T47D (cell line): ENCODE data around the gene PDGFD.

Source experiments
- DNase-seq, 2 experiments: peaks; one replicate each; pipeline versions ENCODE4 v3.0.0 to v3.0.0-alpha.2; 2011 to 2012; ENCODE audit warnings: low read depth in 1 of 2, low spot score in 1 of 2
- JUND ChIP-seq: IDR thresholded peaks from 2 replicates; pipeline ENCODE4 v1.6.1; 2012; ENCODE audit warnings: low read depth
- in situ Hi-C: cut with HindIII; loops from 2 replicates; pipeline ENCODE4 v1.10.0; 2016; ENCODE audit warnings: low sequenced_read_pairs, low pct_unique_long_range_greater_than_20kb

Gene PDGFD

DNA sequence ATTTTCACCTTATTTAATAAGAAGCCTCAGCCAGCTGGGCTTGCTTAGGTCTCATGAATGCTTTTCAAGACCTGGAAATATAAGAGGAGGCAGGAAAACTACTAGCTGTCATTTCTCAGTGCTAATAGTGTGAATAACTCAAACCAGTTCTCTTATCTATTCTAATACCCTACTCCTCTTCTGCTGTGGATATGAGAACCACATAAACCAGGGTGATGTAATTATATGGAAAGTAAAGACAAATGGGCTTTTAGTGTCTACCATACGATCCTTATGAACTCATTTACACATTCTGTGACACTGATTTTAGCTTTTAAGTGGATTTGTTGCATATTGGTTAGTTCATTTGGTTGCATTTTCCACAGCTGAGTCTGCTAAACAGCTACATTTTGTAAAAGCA lies 8.6 kb downstream of the PDGFD start:
- in situ Hi-C loops = no loop called here
- DNase-seq = no peak
- no peak for TF ChIP-seq JUND

DNA sequence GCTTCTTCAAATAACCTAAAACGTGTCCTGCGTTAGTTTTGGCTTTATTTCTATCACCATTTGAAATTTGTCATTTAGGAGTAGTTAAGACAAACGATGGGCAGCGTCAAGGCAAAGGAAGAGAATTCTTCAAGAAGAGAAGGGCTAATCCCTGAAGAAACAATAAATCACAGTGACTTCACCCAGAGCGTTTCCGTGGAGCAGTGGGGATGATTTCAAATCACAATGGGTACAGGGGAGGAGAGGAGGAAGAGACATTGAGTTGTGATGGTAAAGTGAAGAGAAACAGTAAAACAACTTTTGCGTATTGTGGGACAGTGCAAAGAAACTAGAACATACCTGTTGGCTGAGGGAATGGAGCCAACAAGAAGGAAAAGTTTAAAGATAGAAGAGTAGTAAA lies 9.7 kb downstream of the PDGFD start:
- no peak for TF ChIP-seq JUND
- DNase-seq = no peak

DNA sequence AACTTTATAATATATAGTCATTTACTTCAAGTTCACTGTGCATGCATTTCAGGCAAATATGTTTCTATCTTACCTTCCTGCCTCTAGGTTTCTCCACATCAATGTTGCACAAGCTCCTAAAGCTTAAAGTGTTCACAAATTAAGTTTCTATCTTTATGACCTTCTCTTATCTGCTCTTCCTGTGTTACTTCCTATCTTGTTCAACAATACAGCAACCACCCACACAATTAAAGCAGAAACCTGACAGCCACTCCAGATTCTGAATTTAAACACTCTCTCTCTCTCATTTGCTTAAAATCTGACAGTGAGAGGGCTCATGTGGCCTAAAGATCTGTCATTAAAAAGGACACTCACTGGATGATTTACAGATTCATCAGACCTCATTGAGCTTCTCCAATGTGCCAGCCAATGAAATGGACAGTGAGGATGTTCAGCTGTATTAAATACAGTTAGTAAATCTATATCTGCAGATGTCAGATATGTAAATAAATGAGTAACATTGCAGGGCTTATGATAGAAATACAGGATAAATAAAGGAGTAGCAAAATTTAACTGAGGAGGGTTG lies 10.9 kb downstream of the PDGFD start:
- in situ Hi-C loops = no loop called here
- no peak for DNase-seq
- no peak for TF ChIP-seq JUND

More for the DNA sequence above, 9.7 kb downstream of the PDGFD start:
- in situ Hi-C loops = no loop called here

DNA sequence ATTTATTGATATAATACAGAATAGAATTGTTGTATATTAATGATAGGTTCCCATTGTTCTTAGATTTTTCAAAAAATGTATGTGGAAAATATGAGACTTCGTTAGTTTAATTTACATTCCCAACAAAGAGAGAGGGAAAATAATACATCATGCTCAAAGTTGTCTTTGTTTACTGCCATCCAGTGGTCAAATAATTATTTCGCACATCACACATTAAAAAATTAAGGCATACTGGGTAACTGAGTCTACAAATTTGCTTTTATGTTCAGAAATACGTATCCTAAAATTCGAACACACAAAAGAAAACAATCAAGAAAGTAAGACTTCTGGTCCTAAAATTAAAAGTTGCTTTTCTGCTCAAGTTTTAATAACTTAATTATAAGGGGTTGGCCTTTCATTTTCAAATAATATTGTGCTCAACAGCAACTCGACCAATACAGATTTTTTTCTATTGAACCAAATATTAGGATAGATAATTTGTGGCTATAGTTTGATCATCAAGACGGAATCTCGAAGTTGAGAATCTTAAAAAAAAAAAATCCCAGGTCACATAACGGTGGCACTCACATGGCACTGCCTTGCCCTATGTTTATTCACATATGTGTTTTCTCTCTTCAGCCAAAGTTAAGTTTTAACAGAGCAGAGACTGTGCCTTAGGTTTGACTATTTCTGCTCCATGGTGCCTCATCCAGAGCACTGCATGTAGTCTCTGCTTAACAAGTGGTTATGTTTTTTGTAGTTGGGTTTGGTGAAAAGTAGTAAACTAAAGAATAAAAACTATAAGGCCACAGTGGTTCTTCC lies 12.3 kb downstream of the PDGFD start:
- in situ Hi-C loops = no loop called here
- TF ChIP-seq JUND = no peak
- peak in 1 of 2 experiments; percentile 45 for DNase-seq

DNA sequence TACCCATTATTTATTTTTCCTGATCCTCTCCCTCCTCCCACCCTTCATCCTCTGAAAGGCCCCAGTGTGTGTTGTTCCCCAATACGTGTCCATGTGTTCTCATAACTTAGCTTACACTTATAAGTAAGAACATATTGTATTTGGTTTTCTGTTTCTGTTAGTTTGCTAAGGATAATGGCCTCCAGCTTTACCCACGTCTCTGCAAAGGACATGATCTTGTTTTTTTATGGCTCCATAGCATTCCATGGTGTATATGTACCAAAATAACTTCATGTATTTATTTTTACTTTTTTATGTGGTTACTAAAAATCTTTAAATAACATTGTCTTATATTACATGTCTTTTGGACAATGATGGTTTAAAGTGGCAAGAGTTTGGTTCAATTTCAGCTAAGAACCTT lies 15.2 kb downstream of the PDGFD start:
- in situ Hi-C loops = no loop called here
- TF ChIP-seq JUND = no peak
- DNase-seq = no peak

DNA sequence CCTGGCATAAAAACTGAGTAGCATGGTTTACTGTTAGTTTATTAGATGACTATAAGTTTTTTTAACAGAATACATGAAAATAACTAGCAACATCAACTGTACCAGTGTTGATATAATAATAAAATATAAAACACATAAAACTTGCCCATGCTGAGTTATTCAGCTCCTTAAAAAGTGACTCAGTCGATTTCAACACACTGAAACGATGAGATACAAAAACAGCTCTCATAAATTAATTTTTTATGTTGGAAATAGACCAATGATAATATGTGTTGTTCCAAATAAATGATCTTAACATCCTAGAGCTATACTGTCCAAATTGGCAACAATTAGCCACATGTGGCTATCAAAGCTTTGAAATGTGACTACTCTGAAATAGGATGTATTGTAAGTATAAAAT lies 15.9 kb downstream of the PDGFD start:
- no peak for TF ChIP-seq JUND
- DNase-seq = no peak
- in situ Hi-C loops = no loop called here

DNA sequence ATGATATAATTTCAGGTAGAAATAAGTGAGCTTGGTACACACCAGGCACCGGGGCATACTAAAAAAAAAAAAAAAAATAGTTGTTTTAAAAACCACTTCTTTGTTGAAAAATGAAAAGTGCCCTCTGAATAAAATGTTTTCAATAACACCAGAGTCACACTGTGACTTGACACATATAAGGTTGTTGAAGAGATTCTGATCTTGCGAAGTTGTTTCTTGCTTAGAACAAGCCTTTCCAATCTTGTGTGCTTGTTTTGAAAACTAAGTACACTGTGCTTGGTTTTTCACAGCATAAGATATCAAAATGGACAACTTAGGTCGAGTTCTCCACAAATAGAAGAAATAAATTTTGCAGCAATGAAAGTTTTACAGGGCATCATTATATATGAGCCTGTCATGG lies 17.0 kb downstream of the PDGFD start:
- in situ Hi-C loops = no loop called here
- no peak for DNase-seq
- TF ChIP-seq JUND = no peak

DNA sequence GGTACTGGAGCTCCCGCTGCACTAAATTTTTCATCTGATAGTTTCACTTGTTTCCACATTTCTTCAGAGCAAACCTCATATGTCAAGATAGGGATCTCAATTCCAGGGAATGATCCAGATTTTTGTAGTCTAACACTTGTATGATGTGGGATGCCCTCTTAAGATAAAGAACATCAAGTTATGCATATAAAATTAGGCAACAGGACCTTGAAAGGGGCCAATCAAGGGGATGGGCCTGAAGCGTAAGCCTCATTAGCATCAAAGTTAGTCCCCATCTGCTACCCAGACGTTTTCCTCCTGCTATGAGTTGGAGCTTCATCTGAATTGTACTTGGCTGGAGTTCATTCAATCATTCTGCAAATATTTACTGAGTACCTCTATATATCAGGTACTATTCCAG lies 17.5 kb downstream of the PDGFD start:
- in situ Hi-C loops = no loop called here
- no peak for TF ChIP-seq JUND
- DNase-seq = no peak

DNA sequence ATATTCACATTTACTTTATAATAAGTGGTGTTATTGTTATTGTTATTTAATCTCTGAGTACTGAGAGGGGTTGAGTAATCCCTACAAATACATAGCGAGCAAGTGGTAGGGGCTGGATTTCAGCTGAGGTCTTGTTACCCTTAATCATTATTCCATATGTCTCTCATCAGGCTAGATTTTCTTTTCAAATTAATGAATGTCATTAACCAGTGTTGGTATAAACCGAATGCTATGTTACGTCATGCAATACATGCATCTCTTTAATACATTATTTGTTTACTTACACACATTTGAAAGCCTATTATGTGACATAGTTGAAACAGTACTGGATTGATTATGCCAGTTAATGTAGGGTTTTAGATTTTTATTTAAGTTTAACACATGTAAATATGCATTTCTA lies 18.9 kb downstream of the PDGFD start:
- in situ Hi-C loops = no loop called here
- TF ChIP-seq JUND = no peak
- no peak for DNase-seq

DNA sequence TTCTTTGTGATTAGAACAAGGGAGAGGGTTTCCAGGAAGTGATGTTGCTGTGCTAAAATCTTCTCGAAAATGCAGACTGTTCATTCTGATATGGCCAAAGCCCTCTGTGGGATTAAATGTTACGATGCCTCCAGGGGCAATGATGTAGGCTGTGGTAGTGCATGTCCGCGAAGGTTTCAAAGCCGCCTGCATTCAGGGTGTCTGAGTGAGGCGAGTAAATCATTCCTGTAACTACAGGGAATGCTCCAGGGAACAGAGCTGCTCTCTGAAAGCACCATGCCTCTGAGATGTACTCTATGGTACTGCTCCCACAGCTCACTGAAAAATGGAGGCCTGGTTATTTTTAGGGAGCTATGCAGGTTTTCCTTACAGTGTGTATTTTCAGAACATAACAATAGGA lies 21.2 kb downstream of the PDGFD start:
- TF ChIP-seq JUND = no peak
- in situ Hi-C loops = no loop called here
- no peak for DNase-seq

DNA sequence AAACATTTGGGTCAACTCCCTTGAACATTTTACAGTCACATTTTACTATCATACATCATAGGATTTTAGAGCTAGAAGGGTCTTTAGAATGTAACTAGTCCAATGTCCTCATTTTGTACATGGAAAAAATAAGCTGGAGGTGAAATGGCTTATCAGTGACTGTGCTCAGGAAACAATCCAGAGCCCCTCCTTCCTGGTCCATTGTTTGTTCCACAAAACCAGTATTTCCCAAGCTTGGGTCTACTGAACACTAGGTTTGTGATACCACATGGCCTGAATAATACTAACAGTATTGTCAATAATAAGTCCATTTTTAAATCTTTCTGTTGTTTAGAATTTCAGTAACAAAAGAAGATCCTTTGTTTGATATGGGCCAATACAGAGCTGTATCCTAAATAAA lies 27.1 kb downstream of the PDGFD start:
- in situ Hi-C loops = no loop called here
- no peak for DNase-seq
- no peak for TF ChIP-seq JUND

DNA sequence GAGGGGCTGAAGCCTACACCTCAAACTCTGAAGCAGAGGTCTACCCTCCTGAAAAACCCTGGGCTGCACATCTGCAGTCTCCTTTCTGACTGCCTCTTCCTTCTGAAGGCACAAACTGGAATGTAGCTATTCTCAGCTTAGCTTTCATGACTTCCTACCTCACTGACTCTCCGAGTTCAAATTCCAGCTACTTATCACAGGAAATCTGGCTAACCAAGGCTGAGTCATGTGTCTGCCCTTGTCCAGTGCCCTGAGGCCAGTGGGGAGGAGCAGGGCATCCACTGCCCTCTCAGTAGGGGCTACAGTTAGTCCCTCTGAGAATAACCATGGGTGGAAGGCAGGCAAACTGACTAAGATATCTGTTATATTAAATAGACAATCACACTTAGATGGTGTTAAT lies 29.2 kb downstream of the PDGFD start:
- in situ Hi-C loops = no loop called here
- no peak for DNase-seq

DNA sequence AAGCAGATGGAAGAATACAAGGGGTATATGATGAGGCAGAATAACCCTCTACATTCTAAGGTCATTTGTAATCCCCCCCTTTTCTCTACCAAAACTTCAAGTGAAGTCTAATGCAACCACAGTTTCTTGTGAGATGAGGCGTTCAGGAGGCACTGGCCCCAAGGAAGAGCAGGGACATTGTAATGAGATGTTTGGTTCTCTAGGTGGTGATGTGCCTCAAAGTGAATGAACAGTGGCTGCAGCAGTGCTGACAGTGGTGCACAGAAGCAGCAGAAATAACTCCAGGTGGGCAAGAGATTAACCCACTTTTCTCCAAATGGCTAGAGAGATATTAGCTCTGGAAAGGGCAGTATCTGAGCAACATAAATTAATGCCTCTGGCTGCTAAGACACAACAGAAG lies 33.8 kb downstream of the PDGFD start:
- no peak for TF ChIP-seq JUND
- in situ Hi-C loops = no loop called here
- DNase-seq = peak in 1 of 2 experiments; percentile 16

More for the DNA sequence above, 29.2 kb downstream of the PDGFD start:
- no peak for TF ChIP-seq JUND

DNA sequence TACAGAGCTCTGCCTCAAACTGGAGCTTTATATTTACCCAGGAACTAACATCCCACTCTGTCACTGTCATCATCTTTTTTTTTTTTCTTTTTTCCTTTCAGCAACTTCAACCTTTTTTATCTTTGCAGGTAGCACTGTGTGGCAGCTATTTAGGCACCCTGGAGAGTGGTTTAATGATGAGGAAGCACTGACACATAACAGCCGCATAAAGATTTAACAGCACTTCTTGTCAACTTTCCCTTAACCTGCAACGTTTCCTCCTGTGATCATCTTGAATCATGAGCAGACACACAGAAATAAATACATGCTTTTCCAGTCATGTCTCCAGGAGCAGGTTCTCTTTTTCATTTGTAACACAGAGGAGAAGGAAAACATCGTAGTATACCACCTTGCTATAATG lies 34.8 kb downstream of the PDGFD start:
- TF ChIP-seq JUND = no peak
- DNase-seq = no peak
- in situ Hi-C loops = no loop called here
